ENCODE results near the gene CCT5. TPM values are rescaled to one million over a fixed set of nuclear protein-coding genes. Genes with fewer than 3 reads are reported as not detected.

The CCT5 gene
- total and polyA plus RNA-seq, 2 donors from 2014 or later, result 130 to 136 TPM

GRCh38 chr5:10295619-10296326, 45.7 kb downstream of the CCT5 start:
- H3K27ac ChIP-seq (ENCODE audit: low read depth in 2 of 2, low read length in 2 of 2), result no peak overlapping the region
- peaks cover 0 to 9% (median 0%) of the 10 kb centered on the region in 3 donors for H3K36me3 ChIP-seq (ENCODE audit: control insufficient read depth in 2 of 3, insufficient read depth in 3 of 3, low read length in 3 of 3)
- FAIRE-seq, result no peak
- TF ChIP-seq CTCF (IDR thresholded peaks at IDR 0.05; ENCODE audit: borderline replicate concordance, extremely low read depth, insufficient read depth), result no peak
- no peaks in the 10 kb centered on the region for H3K9me3 ChIP-seq (ENCODE audit: control insufficient read depth in 2 of 3, insufficient read depth in 1 of 3, low read length in 3 of 3)
- H3K9ac ChIP-seq (ENCODE audit: low read length in 3 of 3), result no peak overlapping the region
- no peaks in the 10 kb centered on the region for H3K27me3 ChIP-seq (ENCODE audit: control insufficient read depth, insufficient read depth, low read length)
- no peak overlapping the region for H3K4me3 ChIP-seq (ENCODE audit: low read length in 3 of 3)
- intact Hi-C loops (cut with DNase I), result no loop called here
- H3K4me1 ChIP-seq (ENCODE audit: control insufficient read depth in 2 of 3, insufficient read depth in 2 of 3, low read depth in 1 of 3, low read length in 3 of 3), result peaks cover 0 to 3% (median 2%) of the 10 kb centered on the region in 3 donors
- DNase-seq, result no peak

GRCh38 chr5:10297646-10298204, 47.6 kb downstream of the CCT5 start:
- FAIRE-seq, result no peak
- intact Hi-C loops (cut with DNase I), result no loop called here

GRCh38 chr5:10300246-10300645, 50.2 kb downstream of the CCT5 start:
- Histone ChIP-seq H3K9ac (ENCODE audit: low read length in 3 of 3) (no peak overlapping the region), H3K36me3 (ENCODE audit: control insufficient read depth in 2 of 3, insufficient read depth in 3 of 3, low read length in 3 of 3) (peaks cover 0 to 9% (median 0%) of the 10 kb centered on the region in 3 donors), H3K9me3 (ENCODE audit: control insufficient read depth in 2 of 3, insufficient read depth in 1 of 3, low read length in 3 of 3) (no peaks in the 10 kb centered on the region), H3K4me1 (ENCODE audit: control insufficient read depth in 2 of 3, insufficient read depth in 2 of 3, low read depth in 1 of 3, low read length in 3 of 3) (peaks cover 0 to 29% (median 0%) of the 10 kb centered on the region in 3 donors), H3K27me3 (ENCODE audit: control insufficient read depth, insufficient read depth, low read length) (no peaks in the 10 kb centered on the region), H3K4me3 (ENCODE audit: low read length in 3 of 3) (no peak overlapping the region), H3K27ac (ENCODE audit: low read depth in 2 of 2, low read length in 2 of 2) (no peak overlapping the region)
- intact Hi-C loops (cut with DNase I), result no loop called here
- FAIRE-seq (no peak), DNase-seq (no peak)
- no peak for TF ChIP-seq CTCF (IDR thresholded peaks at IDR 0.05; ENCODE audit: borderline replicate concordance, extremely low read depth, insufficient read depth)

More at GRCh38 chr5:10297646-10298204, 47.6 kb downstream of the CCT5 start:
- Histone ChIP-seq H3K27ac (ENCODE audit: low read depth in 2 of 2, low read length in 2 of 2) (no peak overlapping the region), H3K4me3 (ENCODE audit: low read length in 3 of 3) (no peak overlapping the region), H3K4me1 (ENCODE audit: control insufficient read depth in 2 of 3, insufficient read depth in 2 of 3, low read depth in 1 of 3, low read length in 3 of 3) (peaks cover 0 to 7% (median 2%) of the 10 kb centered on the region in 3 donors), H3K27me3 (ENCODE audit: control insufficient read depth, insufficient read depth, low read length) (no peaks in the 10 kb centered on the region), H3K36me3 (ENCODE audit: control insufficient read depth in 2 of 3, insufficient read depth in 3 of 3, low read length in 3 of 3) (peaks cover 0 to 9% (median 0%) of the 10 kb centered on the region in 3 donors), H3K9ac (ENCODE audit: low read length in 3 of 3) (no peak overlapping the region), H3K9me3 (ENCODE audit: control insufficient read depth in 2 of 3, insufficient read depth in 1 of 3, low read length in 3 of 3) (no peaks in the 10 kb centered on the region)
- DNase-seq, result no peak
- no peak for TF ChIP-seq CTCF (IDR thresholded peaks at IDR 0.05; ENCODE audit: borderline replicate concordance, extremely low read depth, insufficient read depth)
